ENCODE measurements around the gene SEC14L1.

SEC14L1 gene

DNA sequence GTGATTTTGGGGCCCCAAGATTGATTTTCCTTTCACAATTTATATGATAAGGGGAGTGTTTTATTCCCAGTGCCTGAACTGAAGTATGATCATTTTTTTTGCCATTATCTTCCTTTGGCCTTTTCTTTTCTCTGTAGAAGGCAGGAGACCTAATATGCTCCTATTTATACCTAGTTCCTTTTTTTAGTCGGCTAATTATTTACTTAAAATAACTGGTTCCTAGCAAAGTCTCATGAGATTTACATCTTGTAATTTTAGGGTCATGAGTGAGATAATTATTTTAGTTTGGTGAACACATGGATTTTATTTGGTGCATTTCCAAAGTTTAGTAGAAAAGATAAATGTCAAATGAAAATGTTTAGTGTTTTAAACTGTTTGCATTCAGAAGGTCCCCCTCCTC, 24.8 kb downstream of the SEC14L1 start:
- DNase-seq = no peak

GRCh38 chr17:77167472-77168306, 26.9 kb downstream of the SEC14L1 start:
- DNase-seq = no peak

- no peak for DNase-seq
Measured at GRCh38 chr17:77173104-77173503, 32.3 kb downstream of the SEC14L1 start.

- DNase-seq = no peak
Measured at GRCh38 chr17:77174928-77175661, 34.3 kb downstream of the SEC14L1 start.

DNA sequence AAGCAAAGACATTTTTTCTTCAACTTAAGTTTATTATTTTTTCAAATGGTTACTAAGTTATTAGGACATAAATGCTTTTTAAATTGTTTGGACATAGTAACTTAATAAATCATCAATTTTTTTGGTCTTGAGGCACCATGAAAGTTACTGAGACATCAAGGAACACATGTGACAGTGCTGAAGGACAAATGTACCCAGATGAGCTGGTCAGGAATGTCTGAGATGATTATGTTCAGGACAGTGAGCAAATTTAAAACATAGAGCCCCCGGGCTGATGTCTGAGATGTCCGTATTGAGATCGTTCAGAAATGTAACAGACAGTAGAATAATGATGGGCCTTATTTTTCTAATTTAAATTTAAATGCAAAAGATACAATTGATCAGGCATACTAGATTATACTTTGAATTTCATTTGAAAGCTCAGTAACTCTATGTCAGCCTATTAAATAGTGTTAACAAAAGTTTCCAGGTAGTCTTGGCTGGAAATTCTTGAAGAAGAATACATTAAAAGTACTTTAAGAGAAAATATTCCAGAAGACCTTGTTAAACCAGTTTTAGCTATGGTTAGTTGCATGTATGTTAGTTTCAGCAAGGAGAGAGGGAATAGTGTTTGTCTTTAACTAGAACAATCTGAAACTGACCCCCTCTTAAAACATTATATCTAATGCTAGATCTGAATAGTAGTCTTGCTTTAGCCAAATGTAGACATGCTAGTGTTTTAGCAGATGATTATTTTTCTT, 36.4 kb downstream of the SEC14L1 start:
- no peak for DNase-seq

DNA sequence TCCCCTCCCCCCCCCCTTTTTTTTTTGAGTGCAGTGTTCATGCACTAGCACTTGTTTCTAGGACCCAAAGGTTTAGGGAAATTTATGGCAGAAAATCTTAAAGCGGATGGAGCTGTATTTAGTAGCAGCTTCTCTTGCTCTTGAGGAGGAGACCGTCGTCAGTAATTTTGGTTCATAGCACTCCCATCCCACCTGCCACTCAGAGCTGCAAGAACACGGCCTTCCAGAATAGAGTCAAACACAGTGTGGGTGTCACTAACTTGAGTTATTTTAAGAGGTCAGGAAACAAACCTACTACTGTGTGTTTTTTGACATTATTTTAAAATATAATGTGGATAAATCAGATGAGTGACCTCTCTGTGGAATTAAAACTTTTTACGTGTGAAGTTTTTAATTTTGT, 37.3 kb downstream of the SEC14L1 start:
- DNase-seq = no peak

DNA sequence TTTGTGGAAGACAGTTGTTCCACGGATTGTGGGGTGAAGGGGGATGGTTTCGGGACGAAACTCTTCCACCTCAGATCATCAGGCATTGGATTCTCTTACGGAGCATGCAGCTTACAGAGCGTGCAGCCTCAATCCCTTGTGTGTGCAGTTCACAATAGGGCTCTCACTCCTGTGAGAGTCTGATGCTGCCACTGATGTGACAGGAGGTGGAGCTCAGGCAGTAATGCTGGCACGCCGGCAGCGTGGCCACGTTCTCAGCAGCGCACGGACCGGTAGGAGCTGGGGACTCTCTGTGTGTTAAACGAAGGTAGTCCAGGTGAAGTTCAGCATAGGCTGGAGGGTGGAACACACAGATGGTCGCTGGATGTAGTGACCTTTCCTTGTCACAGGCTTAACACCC, 37.8 kb downstream of the SEC14L1 start:
- no peak for DNase-seq

- DNase-seq = no peak
Measured at GRCh38 chr17:77180503-77181357, 40.0 kb downstream of the SEC14L1 start.

- DNase-seq = peak; percentile 66
Measured at GRCh38 chr17:77182205-77183172, 41.7 kb downstream of the SEC14L1 start.

- DNase-seq = no peak
Measured at GRCh38 chr17:77184474-77184873, 43.7 kb downstream of the SEC14L1 start.

GRCh38 chr17:77185137-77185536, 44.4 kb downstream of the SEC14L1 start:
- DNase-seq = no peak

DNA sequence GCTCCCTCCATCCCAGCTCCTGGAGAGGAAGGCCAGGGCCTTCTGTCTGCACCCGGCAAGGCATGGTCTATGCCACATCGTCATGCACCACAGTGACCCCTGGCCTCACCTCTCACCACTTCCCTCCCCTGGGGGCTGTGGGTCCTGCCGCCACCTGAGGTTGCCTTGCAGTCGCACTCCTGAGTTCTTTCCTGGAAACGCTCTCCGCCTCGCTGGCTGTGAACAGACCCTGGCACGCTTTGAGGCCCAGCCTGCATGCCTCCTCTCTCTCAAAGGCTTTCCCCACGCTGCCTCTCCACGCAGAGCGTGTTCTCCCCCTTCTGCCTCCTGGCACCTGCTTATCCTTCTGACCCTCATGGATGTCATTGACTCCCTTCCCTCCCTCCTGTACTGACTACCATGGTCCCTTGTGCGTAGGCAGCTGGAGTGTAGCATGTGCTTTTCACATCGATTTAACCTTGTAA, 45.4 kb downstream of the SEC14L1 start:
- DNase-seq = no peak

DNA sequence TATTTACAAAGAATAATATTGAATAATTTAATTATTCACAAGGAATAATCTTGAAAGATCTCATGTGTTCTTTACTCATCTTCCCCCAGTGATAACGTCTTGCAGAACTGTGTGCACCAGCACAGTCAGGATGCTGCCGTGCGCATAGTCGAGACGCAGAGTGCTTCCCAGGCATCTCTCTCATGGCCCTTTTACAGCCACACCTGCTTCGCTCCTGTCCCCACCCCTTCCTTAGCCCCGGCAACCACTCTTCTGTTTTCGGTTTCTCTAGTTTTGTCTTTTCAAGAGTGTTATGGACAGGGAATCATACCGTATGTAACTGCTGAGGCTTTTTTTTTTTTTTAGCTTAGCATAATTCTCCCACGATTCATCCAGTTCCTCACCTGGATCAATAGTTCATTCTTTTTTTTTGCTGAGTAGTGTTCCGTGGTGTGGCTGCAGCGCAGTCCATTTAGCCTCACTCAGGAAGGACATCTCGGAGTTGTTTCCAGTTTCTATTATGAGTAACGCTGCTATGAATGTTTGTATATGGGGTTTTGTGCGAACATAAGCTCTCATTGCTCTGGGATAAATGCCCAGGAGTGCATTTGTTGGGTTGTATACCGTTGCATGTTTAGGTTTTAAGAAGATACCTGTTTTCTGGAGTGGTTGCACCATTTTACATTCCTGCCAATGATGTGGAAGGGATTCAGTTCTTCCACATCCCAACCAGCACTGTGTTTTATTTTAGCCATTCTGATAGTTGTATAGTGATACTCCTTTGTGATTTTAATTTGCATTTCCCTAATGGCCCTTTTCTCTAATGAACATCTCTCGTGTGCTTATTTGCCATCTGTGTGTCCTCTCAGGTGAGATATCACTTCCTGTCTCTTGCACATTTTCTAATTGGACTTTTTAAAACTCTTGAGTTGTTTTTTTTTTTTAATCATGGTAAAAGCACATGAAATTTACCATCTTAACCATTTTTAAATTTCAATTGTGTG, 47.6 kb downstream of the SEC14L1 start:
- no peak for DNase-seq

DNA sequence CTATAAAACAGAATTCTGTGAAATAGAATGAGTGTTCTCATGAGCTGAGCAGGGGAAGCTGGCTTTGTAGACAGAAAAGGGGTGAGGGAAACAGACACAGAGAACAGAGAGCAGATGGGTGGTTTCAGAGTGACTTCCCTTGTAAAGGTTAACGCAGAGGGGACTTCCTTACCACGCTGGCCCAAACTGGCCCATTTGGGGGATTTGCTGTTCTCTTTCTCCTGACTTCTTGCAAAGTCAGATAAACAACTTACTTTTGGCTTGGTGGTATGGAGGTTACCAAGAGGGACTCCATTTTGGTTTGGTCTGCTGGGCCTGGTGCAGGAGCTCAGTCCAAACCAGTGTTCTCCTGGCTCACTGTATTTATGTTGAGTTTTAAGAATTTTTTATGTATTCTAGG, 48.4 kb downstream of the SEC14L1 start:
- DNase-seq = peak; percentile 34

DNA sequence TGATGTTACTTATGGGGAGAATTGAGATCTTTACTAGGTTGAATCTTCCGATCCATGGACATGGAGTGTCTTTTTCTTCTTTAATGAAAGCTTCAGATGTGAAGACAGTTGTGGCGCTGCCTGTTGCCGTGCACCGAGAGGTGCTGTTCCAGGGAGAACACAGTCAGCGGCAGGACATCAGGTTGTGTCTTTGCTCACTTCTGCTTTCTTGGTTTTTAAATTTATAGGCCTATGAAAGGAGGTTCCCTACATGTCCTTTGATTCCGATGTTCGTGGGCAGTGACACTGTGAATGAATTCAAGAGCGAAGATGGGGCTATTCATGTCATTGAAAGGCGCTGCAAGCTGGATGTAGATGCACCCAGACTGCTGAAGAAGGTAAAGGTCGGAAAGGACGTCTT, 49.8 kb downstream of the SEC14L1 start:
- DNase-seq = no peak

GRCh38 chr17:77191244-77191643, 50.5 kb downstream of the SEC14L1 start:
- no peak for DNase-seq

DNA sequence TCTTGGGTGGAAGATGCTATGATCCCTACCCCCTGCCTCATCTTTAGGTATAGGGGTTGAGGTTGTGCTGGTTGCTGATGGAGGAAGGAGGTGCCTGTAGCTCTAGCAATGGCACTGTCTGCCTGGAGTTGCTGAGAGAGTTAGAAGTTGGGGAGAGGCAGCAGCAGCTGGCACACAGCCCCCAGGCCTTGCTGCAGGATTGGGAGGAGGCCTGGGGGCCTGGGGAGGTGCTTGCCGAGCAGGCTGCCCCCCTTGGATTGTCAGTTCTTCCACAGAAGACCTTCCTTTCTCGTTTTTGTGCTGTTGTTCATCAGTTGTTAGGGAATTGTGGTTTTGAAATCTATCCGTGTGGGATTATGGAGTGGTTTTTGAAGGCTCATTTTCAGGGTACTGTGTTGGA, 52.9 kb downstream of the SEC14L1 start:
- DNase-seq = no peak

- DNase-seq = no peak
Measured at GRCh38 chr17:77194179-77194578, 53.4 kb downstream of the SEC14L1 start.

DNA sequence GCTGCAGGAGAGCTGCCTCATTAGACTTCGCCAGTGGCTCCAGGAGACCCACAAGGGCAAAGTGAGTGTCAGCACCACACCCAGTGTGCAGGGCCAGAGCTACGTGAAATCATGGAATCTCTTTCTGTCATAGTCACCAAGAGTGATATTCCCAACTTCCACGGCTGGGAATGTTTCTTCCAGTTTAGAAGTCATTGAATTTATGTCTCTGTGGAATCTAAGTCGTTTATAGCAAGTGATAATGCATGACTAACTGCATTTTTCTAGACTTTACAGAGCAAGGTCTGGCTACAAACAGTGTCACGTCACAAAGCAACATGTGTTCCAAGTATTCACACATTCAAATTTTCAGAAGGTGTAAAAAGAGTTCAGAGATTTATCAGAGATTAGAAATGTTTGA, 55.5 kb downstream of the SEC14L1 start:
- no peak for DNase-seq

GRCh38 chr17:77197115-77197514, 56.3 kb downstream of the SEC14L1 start:
- no peak for DNase-seq
